HepG2 (cell line): ENCODE results near the gene UBL4B. TPM values are rescaled to one million over a fixed set of nuclear protein-coding genes. Genes with fewer than 3 reads are reported as not detected.

Source experiments
- ATAC-seq: fragments of 200-7000 bp; cut with Tn5 transposase; 3 replicates; pipeline ENCODE4 v1.9.1; 2020; ENCODE audit warnings: mild to moderate bottlenecking, moderate library complexity
- BruUV-seq: library from RNA; stranded (reverse); fragments of 400-500 nt; replicated peaks from 2 replicates; lab custom pipeline; 2021; lab: Mats Ljungman, UMichigan
- CTCF ChIA-PET: fragments of 300-600 bp; formaldehyde crosslinking; extraction: SDS; loops from one replicate; lab custom pipeline; 2021; ENCODE audit warnings: low total read pairs, inconsistent platforms, low intra/inter-chr PET ratio; lab: Yijun Ruan, JAX
- POLR2A ChIA-PET: fragments of 350-600 bp; sonication (Branson Sonifier 250); formaldehyde crosslinking; loops from one replicate; lab custom pipeline; 2020; ENCODE audit warnings: antibody characterized with exemption, inconsistent platforms; lab: Yijun Ruan, JAX
- DNase-seq: peaks from one replicate; pipeline ENCODE4 v3.0.0-alpha.2; 2015; ENCODE audit warnings: low spot score
- FAIRE-seq: peaks from 3 replicates; lab custom pipeline; 2011; peaks lifted over from hg19 to GRCh38; lab: Jason Lieb, UNC
- H2AFZ ChIP-seq: one replicate; pipeline ENCODE4 v1.6.1; 2011; ENCODE audit warnings: low read length, inconsistent platforms
- H3K27ac ChIP-seq: fragments of 300-600 bp; 3 replicates; pipeline ENCODE4 v1.8.0; 2011; ENCODE audit warnings: mixed run types, mild to moderate bottlenecking, mixed read lengths, low read length, inconsistent platforms; ENCODE audit not compliant: insufficient read depth; ENCODE audit errors: extremely low read length
- H3K27me3 ChIP-seq, 2 experiments: fragments of 200-600 bp in 1 of 2; 2 replicates in 1 of 2; 3 replicates in 1 of 2; pipeline versions ENCODE4 v1.6.0 to v1.8.0; 2011; ENCODE audit warnings: low read length in 2 of 2, mild to moderate bottlenecking in 2 of 2, moderate library complexity in 2 of 2, inconsistent platforms in 1 of 2; ENCODE audit not compliant: insufficient read depth in 2 of 2, control insufficient read depth in 1 of 2
- H3K36me3 ChIP-seq, 2 experiments: fragments of 200-600 bp in 1 of 2; replicated peaks in 1 of 2; 2 replicates in 1 of 2; 3 replicates in 1 of 2; pipeline versions ENCODE4 v1.5.1 to v1.8.0; 2011; ENCODE audit warnings: low read length in 2 of 2, inconsistent platforms in 1 of 2; ENCODE audit not compliant: insufficient read depth in 2 of 2, control insufficient read depth in 1 of 2
- H3K4me1 ChIP-seq: 2 replicates; pipeline ENCODE4 v1.5.1; 2012; ENCODE audit warnings: low read length, inconsistent platforms; ENCODE audit not compliant: insufficient read depth
- H3K4me2 ChIP-seq: 2 replicates; pipeline ENCODE4 v1.6.0; 2011; ENCODE audit warnings: low read depth, low read length, inconsistent platforms
- H3K4me3 ChIP-seq, 3 experiments: fragments of 200-600 bp in 1 of 3; sonication (generic), shearing (Covaris generic) in 1 of 3; replicated peaks in 1 of 3; 2 replicates each; pipeline ENCODE4 v1.5.1; 2011 to 2016; ENCODE audit warnings: low read length in 3 of 3, inconsistent platforms in 2 of 3, low read depth in 2 of 3, mild to moderate bottlenecking in 2 of 3, control low read depth in 1 of 3, mixed read lengths in 1 of 3; ENCODE audit not compliant: insufficient read depth in 1 of 3
- H3K79me2 ChIP-seq: one replicate; pipeline ENCODE4 v1.6.1; 2011; ENCODE audit warnings: low read length, inconsistent platforms; ENCODE audit not compliant: insufficient read depth
- H3K9ac ChIP-seq: 2 replicates; pipeline ENCODE4 v1.6.0; 2011; ENCODE audit warnings: mild to moderate bottlenecking, low read depth, low read length, inconsistent platforms; ENCODE audit not compliant: insufficient read depth
- H3K9me3 ChIP-seq: 2 replicates; pipeline ENCODE4 v1.5.1; 2012; ENCODE audit warnings: mild to moderate bottlenecking, low read length
- H4K20me1 ChIP-seq: 2 replicates; pipeline ENCODE4 v1.6.0; 2011; ENCODE audit warnings: inconsistent platforms, mild to moderate bottlenecking, low read length, moderate library complexity; ENCODE audit not compliant: insufficient read depth
- ATF1 ChIP-seq: IDR thresholded peaks from 2 replicates; pipeline ENCODE4 v1.6.1; 2016; ENCODE audit warnings: mild to moderate bottlenecking, control low read depth
- EHMT2 ChIP-seq: fragments of 200-600 bp; sonication (generic); IDR thresholded peaks from 2 replicates; pipeline ENCODE4 v1.7.0; 2017; ENCODE audit warnings: antibody characterized with exemption, low read depth, low read length, borderline replicate concordance
- ISL2 ChIP-seq: sonication (generic); formaldehyde crosslinking; IDR thresholded peaks from 2 replicates; pipeline ENCODE4 v1.5.0; 2020; ENCODE audit warnings: missing genetic modification reagents
- NONO ChIP-seq, 2 experiments: fragments of 450-650 bp in 1 of 2; sonication (generic) in 1 of 2; formaldehyde crosslinking in 1 of 2; IDR thresholded peaks in 1 of 2; conservative IDR thresholded peaks in 1 of 2; 2 replicates each; pipeline versions ENCODE4 v1.6.1 to v1.8.0; 2017 to 2022; ENCODE audit warnings: mild to moderate bottlenecking in 1 of 2, missing genetic modification reagents in 1 of 2, moderate library complexity in 1 of 2
- POLR2A ChIP-seq, 2 experiments: IDR thresholded peaks; 2 replicates each; pipeline ENCODE4 v1.6.1; 2011; ENCODE audit warnings: low read depth in 2 of 2, low read length in 2 of 2, mild to moderate bottlenecking in 1 of 2, moderate library complexity in 1 of 2; ENCODE audit not compliant: insufficient read depth in 1 of 2
- SRSF9 ChIP-seq: fragments of 200-400 bp; formaldehyde crosslinking; IDR thresholded peaks from 2 replicates; pipeline ENCODE4 v1.6.1; 2018; ENCODE audit warnings: borderline replicate concordance, mild to moderate bottlenecking, low read depth, low read length; ENCODE audit not compliant: insufficient read depth, poor library complexity, severe bottlenecking
- TP53 ChIP-seq: sonication (generic); formaldehyde crosslinking; conservative IDR thresholded peaks from 2 replicates; pipeline ENCODE4 v1.4.0; 2020; ENCODE audit warnings: missing genetic modification reagents
- ZBED4 ChIP-seq: sonication (generic); formaldehyde crosslinking; IDR thresholded peaks from 2 replicates; pipeline ENCODE4 v1.4.0; 2020; ENCODE audit warnings: missing genetic modification reagents, borderline replicate concordance
- ZNF17 ChIP-seq: sonication (generic); formaldehyde crosslinking; IDR thresholded peaks from 2 replicates; pipeline ENCODE4 v1.5.0; 2020; ENCODE audit warnings: mild to moderate bottlenecking, missing genetic modification reagents
- ZNF503 ChIP-seq: sonication (generic); formaldehyde crosslinking; IDR thresholded peaks from 2 replicates; pipeline ENCODE4 v1.4.0; 2020; ENCODE audit warnings: missing genetic modification reagents
- WGBS: methylation state at CpG from one replicate; pipeline ENCODE4 v1.1.6; 2017; ENCODE audit warnings: low lambda C conversion rate; 5-methylcytosine and 5-hydroxymethylcytosine counted together
- in situ Hi-C: cut with HindIII; loops from 2 replicates; pipeline ENCODE4 v1.10.0; 2017; ENCODE audit warnings: low pct_unique_long_range_greater_than_20kb; ENCODE audit not compliant: extremely low pct_ligation_motif_present
- intact Hi-C: fragments of 100-400 bp; cut with micrococcal nuclease; formaldehyde crosslinking; loops from one replicate; pipeline ENCODE4 v1.10.0; 2022; ENCODE audit not compliant: unreplicated experiment
- polyA plus RNA-seq, 8 experiments: library from polyadenylated mRNA; depleted of rRNA in 3 of 8; stranded (reverse) in 7 of 8; unstranded in 1 of 8; fragments of >200 nt; fragmentation: Illumina TruSeq in 4 of 8; extraction: Trizol in 4 of 8; gene quantifications; 2 replicates each; pipeline versions ENCODE4 v1.2.1 to v1.2.3, GENCODE V29; 2011 to 2016; ENCODE audit warnings: low read depth in 4 of 8, missing spikeins in 1 of 8, mixed read lengths in 1 of 8; ENCODE audit not compliant: insufficient read depth in 1 of 8
- total RNA-seq, 5 experiments: library from RNA; depleted of rRNA; stranded (reverse); fragments of >200 nt; fragmentation: Illumina TruSeq; extraction: Trizol; gene quantifications; 2 replicates each; pipeline ENCODE4 v1.2.3, GENCODE V29; 2016; ENCODE audit warnings: low read depth in 1 of 5
- TF ChIP-seq, protein P1 (sequence below): sonication (generic); formaldehyde crosslinking; IDR thresholded peaks from 2 replicates; pipeline ENCODE4 v1.4.0; 2020; ENCODE audit warnings: mild to moderate bottlenecking, missing genetic modification reagents

The UBL4B gene
- total and polyA plus RNA-seq, 2 of the 13 experiments (the other 11 are each of a cell fraction or from before 2014, with no cell fraction given), result not detected

- H3K79me2 ChIP-seq, result no peaks in the 10 kb centered on the region
- peak; percentile 75 for ATAC-seq
- no peak overlapping the region for H3K4me2 ChIP-seq
- H3K4me1 ChIP-seq, result no peaks in the 10 kb centered on the region
- ChIA-PET CTCF (no interaction called here), POLR2A (no interaction called here)
- no peak overlapping the region for H3K9ac ChIP-seq
- no peaks in the 10 kb centered on the region; a peak in 1 of 5 replicates for H3K27me3 ChIP-seq
- no peaks in the 10 kb centered on the region for H4K20me1 ChIP-seq
- in situ Hi-C loops, result no loop called here
- no peak overlapping the region for H3K4me3 ChIP-seq
- WGBS, result 6% methylated on average over 3 of the region's 7 CpGs
- peak; percentile 4 for DNase-seq
- intact Hi-C loops, result no loop called here
- FAIRE-seq, result no peak
- no peaks in the 10 kb centered on the region for H3K9me3 ChIP-seq
- no peaks in the 10 kb centered on the region for H3K36me3 ChIP-seq
- no peak overlapping the region for H3K27ac ChIP-seq
- no TSS peak for BruUV-seq
- no peak overlapping the region for H2AFZ ChIP-seq
- TF ChIP-seq SRSF9, result no peak
- TF ChIP-seq ISL2, result no peak
- TF ChIP-seq ZNF17, result no peak
- TF ChIP-seq EHMT2, result peak; percentile 86; the same call in 1 of the 2 replicates
- TF ChIP-seq TP53 (CRISPR knock-in tag), result no peak
- TF ChIP-seq ZNF503 (CRISPR knock-in tag), result no peak
- TF ChIP-seq POLR2A (IDR thresholded peaks at IDR 0.05; ENCODE audit: insufficient read depth in 1 of 2, low read depth in 2 of 2, low read length in 2 of 2), result no peak
- no peak for TF ChIP-seq NONO (IDR thresholded peaks at IDR 0.05)
- no peak for TF ChIP-seq NONO (CRISPR knock-in tag; conservative IDR thresholded peaks at IDR 0.05)
- TF ChIP-seq ZBED4 (CRISPR knock-in tag), result peak; percentile 58; the same call in 1 of the 2 replicates
- no peak for TF ChIP-seq ATF1 (CRISPR knock-in tag)
- TF ChIP-seq, protein P1, sequence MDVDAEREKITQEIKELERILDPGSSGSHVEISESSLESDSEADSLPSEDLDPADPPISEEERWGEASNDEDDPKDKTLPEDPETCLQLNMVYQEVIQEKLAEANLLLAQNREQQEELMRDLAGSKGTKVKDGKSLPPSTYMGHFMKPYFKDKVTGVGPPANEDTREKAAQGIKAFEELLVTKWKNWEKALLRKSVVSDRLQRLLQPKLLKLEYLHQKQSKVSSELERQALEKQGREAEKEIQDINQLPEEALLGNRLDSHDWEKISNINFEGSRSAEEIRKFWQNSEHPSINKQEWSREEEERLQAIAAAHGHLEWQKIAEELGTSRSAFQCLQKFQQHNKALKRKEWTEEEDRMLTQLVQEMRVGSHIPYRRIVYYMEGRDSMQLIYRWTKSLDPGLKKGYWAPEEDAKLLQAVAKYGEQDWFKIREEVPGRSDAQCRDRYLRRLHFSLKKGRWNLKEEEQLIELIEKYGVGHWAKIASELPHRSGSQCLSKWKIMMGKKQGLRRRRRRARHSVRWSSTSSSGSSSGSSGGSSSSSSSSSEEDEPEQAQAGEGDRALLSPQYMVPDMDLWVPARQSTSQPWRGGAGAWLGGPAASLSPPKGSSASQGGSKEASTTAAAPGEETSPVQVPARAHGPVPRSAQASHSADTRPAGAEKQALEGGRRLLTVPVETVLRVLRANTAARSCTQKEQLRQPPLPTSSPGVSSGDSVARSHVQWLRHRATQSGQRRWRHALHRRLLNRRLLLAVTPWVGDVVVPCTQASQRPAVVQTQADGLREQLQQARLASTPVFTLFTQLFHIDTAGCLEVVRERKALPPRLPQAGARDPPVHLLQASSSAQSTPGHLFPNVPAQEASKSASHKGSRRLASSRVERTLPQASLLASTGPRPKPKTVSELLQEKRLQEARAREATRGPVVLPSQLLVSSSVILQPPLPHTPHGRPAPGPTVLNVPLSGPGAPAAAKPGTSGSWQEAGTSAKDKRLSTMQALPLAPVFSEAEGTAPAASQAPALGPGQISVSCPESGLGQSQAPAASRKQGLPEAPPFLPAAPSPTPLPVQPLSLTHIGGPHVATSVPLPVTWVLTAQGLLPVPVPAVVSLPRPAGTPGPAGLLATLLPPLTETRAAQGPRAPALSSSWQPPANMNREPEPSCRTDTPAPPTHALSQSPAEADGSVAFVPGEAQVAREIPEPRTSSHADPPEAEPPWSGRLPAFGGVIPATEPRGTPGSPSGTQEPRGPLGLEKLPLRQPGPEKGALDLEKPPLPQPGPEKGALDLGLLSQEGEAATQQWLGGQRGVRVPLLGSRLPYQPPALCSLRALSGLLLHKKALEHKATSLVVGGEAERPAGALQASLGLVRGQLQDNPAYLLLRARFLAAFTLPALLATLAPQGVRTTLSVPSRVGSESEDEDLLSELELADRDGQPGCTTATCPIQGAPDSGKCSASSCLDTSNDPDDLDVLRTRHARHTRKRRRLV, result peak; percentile 44; the same call in 1 of the 2 replicates
Measured at GRCh38 chr1:110155878-110156522, 43.8 kb downstream of the UBL4B start.
